IPS DF 4.7 (cell line): ENCODE results near the gene TTLL5.
A peak's percentile ranks its signal among the peaks of the same experiment; 100 is the strongest.

ENCODE experiments used
- DNase-seq: peaks from one replicate; pipeline ENCODE4 v3.0.0-alpha.2; 2013; ENCODE audit warnings: low spot score; ENCODE audit errors: extremely low read depth

Gene TTLL5

DNA sequence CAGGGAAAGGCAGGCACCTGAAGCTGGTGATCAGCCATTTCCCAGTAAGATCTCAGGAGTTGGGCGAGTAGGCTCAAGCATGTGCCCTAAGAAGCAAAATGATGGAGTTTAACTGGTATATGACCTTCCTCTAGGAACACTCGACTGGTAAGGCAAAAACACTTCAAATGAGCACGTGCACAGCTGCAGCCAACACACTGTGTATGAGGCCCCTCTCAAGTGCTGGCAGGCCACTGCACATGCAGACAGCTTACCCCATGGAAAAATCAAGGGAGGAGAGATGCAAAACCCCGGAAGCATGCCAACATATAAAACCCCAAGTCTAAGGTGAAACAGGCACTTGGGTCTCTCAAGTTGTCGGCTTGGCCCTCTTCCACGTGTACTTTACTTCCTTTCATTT, 39.2 kb downstream of the TTLL5 start:
- no peak for DNase-seq

DNA sequence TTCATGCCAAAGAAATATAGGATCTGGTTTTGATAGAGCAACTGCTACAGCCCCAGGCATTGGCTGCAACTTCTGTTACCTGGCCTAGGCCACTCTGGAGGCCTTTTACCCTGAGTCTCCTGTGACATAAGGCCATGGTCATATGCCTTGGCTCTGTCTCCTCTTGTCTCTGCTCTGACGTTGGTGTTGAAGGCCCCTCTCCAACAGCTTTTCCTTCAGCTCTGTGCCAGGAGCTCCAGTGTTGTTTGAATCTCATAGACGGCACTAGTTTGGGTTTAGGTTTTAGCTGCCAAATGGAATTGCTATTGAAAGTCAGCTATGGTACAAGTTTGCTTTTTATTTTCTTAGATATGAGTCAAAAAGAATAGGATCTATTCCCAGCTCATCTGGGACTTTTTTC, 41.1 kb downstream of the TTLL5 start:
- DNase-seq: no peak

DNA sequence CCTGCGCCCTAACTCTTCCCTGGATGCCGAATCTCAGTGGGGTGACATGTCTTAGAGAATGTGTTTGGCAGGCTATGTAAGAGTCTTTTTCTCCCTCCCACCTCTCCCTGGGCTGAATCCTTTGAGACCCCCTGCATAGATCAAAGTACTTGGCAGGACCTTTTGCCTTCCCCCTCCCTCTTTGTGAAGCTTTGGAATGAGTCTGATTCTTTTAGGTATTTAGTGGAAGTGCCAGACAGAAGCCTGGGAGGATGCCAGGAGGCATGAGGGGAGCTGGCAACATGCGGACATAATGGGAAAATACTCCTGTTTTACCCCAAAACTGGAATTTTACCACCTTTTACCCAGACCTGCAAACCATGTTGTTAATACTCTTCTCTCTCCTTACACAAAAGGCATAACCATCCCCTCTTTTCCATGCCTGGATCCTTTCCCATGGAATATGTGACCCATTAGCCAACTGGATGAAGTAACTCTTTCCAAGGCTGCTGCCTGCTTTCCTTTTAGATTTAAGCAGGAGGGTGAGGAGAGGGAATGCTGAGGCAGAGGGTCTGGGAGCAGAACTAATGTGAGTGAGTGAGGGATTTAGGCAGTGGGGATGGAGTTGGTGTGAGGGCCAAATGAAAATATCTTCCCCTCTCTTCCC, 41.7 kb downstream of the TTLL5 start:
- no peak for DNase-seq

DNA sequence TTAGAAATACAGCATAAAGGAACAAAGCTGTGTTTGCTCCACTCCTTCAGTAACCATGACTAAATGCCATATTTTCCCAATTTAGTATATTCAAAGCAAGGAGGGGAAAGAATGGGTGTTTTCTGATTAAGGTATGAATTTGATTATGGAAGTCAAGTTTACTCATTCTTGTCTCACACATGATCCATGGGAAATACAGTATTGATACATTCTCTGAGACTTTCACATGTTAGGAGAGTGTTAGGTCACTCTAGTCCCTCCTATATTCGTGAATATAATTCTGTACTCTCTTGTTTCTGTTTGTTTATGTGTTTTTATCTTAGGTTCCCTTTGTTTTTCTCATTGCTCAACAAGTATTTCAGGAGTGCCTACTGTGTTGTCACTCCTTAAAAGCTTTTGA, 42.4 kb downstream of the TTLL5 start:
- DNase-seq: no peak

DNA sequence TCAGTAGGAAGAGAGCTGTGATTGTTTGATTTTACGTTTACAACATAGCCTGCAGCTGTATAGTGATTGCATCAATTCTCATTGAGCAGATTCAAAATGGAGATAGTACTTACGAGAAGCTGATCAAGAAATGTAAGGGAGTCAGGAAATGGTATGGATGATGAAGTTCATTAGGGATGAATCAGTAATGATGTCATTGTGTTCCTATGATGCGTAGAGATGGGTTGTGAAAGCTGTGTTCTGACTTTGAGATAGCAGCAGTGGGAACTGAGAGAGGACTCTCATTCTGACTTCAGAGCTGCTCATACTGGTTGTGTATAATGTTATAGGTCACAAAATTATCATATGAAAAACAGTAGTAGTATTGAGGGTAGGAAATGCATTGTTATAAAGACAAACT, 44.0 kb downstream of the TTLL5 start:
- no peak for DNase-seq

DNA sequence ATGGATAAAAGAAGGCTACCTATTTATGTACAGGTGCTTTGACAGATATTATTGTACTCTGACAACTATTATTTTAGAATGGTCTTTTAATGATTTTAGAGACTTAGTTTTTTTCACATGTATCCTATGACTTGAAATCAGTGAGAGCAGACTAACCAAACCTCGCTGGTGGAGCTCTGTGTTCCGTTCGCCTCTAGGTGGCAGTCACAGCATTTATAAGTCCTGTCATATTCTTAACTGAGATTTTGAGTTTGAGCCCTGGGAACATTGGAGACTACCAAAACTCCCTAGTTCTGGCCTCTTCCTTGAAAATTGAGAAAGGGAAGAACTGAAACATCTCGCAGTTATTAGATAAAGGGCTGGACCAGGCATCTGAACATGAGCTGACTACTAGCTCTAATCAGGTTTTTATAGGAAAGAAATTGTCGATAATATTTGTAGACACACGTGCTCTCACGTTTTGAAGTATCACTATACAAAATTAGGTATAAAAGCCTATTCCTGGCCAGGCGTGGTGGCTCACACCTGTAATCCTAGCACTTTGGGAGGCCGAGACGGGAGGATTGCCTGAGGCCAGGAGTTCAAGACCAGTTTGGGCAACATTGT, 48.3 kb downstream of the TTLL5 start:
- DNase-seq: peak; percentile 38

DNA sequence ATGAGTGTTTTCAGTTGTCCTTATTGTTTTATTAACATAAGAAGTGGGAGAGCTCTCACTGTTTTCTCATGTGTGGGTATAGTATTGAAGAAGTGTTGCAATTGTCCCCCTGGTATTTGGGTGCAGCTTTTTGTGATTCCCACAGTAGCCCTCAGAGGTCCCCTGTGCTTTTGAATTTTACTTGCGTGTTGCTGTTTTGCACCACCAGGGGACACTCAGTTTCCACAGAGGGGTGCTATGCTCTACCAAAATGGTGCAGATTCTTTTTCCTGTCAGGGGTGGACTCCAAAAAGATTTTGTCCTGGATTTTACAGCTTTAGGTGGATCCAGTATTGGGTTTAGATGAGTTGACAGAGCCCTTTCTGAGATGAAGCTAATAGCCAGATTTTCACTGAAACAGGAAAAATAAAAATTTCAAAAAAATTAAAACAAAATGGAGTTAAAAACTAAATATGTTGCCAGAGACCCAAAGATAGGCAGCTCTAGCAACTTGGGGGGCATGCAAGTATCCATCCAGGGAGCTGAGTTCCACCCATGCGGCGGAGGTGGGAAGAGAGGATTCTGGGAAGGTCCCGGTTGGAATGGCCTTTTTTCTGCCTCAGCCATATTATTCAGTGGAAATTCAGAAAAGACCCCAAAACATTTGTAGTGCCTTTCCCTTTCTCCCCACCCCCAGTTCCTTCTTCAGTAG, 50.2 kb downstream of the TTLL5 start:
- DNase-seq: peak; percentile 19

DNA sequence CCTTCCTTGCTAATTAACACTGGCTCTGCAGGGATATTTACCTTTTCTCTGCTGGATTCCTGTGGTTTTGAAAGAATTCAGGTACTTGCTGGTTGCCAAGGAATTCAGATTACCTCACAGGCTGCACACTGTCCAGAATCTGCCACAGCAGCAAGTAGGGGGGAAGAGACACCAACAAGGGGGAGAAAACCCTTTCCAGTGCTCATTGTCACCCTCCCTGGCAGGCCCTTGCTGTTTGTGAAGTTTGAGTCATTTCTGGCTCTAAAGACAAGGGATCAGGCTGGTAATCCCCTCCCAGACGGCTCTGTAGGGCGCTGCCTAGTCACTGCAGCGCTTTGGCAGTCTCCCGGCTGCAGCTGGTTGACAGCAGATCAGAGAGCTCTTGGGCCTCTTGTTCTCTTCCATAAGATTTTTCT, 50.8 kb downstream of the TTLL5 start:
- DNase-seq: no peak

DNA sequence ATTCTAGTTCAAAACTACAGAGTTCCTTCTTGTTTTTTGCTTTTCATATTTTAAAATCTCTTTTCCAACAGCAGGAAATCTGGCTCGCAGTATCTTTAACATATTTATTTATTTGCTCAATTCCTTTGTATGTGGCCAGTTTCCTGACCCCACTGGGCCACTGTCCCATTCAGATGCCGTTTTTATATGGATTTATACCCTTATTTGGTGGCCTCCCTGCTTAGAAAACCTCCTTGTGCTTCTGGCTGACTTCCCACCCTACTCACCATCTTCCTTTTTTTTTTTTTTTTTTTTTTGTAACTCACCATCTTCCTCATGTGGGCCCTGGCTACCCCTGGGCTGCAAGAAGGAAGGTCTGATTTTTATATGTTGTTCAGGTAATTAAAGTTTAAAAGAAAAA, 53.9 kb downstream of the TTLL5 start:
- no peak for DNase-seq

DNA sequence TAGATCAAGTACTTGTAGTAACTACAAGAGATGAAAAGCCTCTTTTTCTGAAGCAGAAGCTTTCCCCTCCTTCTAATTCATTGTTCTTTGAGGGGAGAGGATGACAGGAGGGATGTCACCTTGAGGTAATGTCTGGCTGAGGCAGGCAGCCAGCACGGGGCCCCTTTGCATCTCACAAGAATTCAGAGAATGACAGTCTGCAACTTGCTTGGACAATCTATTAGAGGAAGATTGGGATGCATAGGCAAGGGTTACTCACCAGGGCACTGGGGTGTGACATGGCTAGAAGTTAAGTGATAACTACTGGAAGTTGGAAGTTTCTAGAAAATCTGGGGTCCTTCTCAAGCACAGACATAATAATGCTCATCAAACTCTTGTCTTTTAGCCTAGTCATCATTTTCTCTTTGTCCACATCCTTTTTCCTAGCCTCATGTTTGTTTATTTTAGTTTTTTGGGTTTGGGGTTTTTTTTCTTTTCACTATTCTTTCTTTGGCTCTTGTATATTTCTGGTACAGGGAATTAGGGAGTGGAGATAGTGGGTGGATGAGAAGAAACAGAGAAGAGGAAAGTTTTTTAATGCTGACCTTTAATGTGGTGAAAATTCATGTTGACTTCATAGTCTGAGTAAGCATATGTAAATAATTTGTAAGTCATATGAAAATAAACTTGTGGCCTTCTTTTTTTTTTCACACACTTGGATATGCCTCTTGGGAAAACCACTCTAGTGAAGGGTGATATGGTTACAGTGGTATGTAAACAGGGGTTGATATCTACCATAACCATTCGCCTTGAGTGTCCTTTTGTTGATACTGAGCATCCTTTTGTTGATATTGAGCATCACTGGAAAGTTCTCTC, 55.1 kb downstream of the TTLL5 start:
- no peak for DNase-seq

DNA sequence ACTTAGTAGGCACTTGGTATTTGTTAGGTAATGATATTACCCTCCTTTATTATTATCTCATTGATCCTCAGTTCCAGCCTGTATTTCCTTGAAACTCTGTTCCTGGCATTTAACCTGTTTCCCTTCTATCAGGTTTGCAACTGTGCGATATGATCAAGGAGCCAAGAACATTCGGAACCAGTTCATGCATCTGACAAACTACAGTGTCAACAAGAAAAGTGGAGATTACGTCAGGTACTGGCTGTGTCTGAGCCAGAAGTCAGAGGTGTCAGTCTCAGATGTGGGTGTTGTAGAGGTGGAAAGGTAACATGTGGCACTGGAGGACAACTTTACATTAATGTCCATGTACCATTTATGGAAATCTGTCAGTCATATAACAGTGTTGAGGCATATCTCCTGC, 56.7 kb downstream of the TTLL5 start:
- DNase-seq: no peak

DNA sequence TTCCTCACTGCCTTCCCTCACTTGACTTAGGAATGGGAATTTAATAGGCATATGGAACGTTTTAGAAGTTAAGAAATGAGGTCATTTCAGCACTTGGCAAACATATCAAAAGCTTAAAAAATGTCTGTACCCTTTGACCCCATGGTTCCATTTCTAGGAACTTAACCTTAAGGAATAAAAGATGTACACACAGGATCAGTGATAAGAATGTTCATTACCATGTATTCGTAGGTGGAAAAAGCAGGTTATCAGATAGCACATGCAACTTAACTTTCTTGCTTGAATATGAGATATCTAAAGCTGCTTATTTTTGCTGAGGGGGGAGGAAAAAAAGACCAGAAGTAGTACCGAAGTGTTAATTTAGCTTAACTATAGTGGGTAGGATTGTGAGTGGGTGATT, 57.2 kb downstream of the TTLL5 start:
- no peak for DNase-seq

DNA sequence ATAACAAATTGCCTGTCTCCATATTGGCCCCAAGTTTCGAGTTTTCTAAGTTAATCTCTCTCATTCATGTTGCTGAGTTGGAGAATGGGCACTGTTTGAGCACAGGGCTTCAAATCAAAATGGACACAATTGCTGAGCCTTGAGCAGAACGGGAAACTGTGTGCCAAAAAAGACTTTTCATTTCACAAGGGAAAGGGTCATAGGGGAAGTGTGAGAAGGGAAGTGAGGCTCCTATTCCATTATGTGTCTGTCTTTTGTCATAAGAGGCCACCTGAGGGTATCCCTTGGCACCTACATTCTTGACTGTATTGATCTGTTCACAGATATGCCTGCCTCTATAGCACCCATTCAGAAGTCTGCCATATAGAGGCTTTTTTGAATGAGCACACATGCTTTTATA, 59.1 kb downstream of the TTLL5 start:
- no peak for DNase-seq

DNA sequence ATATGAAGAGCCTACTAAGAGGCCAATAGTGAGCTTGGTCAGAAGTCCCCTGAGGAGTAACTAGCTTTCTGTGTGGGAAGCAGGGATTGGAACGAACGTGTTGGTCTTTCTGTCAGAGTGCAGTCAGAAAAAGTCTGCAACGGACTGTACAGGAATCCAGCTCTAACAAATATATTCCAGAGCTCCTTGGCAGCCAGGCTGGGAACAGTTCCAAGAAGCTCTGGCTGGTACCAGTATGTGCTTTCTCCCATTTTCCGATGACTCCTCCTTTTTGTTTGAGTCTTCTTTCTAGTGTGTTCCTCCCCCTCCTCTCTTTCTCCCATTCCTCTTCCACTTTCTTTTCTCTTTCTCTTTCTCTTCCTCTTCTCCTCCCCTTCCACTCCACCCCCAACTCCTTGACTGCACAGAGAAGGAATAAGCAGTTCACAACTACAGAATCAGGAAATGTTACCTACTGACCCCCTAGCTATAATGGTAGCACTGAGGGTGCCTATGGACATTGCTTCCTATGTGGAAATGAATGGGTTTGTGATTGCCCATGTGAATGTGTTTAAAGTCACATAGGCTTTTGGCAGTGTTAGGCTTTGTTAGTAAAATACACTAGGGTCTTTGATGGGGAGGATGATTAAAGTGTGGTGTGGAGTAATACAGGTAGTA, 59.9 kb downstream of the TTLL5 start:
- DNase-seq: no peak

DNA sequence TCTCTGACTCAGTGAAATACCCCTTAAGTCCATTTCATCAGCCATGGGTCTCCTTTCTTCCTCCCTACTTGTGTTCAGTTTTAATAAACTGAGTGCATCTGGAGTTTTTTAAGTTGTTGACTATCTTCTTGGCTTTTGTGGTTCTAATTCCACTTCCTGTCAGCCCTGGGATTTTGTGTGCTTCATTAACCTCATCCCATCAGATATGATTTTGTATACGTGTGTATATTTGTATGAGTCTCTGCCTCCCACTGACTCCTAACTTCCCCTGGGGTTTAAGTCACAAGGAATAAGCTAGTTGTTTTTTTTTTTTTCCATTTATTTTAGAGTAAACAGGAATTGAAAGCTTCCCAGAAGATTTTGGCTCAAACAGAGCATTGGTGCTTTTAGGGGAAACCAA, 62.7 kb downstream of the TTLL5 start:
- DNase-seq: no peak

DNA sequence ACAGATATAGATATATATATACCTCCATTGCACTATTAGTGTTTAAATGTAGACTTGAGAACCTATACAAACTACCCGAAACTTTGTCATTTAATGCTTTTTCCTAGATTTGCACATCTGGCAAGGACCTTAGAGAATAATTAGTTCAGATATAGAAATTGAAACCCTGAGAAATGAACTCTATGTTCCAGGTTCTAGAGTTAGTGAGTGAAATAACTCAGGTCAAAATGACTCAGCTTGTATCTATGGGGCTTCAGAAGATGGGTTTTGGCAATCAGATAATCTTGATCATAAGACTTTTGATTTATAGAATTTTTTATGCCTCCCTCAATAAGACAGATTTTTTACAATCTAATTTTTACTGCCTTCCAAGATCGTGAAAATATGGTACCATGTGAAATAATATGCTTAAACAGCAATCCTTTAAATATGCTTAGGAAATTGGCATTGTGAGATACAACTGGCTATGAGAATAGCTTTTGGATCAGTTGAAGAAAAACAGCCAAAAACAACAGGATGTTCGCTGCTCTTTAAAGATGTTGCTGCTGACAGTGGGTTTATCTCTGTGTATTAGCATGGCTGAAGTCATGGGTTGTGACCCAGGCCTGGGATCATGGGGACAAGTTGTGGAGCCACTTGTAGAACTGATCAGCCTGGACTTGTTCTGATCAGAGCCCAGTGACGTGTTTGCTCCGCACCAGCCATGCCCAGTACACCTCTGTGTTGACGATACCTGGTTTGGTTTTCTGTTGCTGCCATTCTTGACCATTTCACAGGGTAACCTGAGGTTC, 63.6 kb downstream of the TTLL5 start:
- no peak for DNase-seq

DNA sequence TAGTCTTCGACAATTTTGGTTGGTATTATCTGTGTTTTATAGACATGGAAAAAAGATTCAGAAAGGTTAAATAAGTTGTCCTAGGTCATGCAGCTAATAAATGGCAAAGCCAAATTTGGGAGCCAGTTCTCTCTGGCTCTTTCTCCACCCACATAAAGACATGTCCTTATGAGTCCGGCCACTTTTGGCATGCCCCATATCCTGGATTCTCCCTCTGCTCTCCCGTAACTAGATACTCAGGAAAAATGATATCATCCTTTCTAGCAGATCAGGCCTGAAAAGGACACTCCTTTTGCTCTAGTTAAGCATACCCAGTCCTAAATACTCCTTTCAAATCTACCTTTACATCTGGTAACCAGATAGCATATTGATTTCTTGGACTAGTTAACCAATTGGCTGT, 64.4 kb downstream of the TTLL5 start:
- no peak for DNase-seq

DNA sequence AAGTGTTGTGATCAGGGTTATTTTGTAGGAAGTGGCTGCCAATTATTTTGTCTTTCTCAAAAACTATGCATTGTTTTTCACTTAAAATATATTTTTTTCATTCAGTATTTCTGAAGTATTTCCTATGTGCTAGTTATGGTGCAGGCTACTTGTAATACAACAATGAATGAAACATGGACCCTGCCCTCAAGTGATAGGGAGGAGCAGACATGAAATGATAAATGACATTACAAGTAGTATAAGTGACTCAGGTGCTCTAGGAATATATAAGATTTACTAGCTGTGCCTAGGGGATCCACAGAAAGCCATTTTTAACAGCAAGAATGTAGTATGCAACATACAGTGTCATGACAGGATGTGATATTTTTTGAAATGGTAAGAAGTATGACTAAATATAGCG, 65.3 kb downstream of the TTLL5 start:
- no peak for DNase-seq

DNA sequence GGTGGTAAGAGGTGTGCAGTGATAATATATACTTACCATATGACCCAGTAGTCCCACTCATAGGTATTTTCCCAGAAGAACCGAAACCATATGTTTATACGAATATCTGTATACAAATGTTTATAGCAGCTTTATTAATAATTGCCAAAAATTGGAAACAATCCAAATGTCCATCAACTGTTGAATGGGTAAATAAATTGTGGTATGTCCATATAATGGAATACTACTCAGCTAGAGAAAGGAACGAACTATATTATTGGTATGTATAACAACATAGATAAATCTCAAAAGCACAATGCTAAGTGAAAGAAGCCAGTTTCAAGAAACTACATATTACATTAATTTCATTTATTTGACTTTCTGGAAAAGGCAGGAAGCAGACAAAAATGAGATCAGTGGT, 66.1 kb downstream of the TTLL5 start:
- DNase-seq: no peak

DNA sequence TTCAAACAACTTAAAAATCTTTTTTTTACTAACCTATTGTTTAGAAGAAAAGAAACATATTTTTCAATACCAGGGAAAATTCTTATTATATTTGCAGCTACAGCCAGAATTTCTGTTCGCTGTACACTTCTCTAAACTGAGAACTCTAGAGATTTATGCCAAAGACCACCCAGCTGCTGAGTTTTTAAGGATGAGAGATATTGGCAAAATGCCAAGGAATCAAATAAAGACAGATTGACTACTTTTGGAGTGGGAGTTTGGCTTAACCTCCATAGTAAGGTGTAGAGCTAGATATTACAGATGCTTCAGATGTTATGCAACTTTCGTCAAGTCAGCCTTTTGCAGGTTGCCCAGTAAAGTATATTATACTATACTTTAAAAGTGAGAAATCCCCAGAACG, 71.8 kb downstream of the TTLL5 start:
- no peak for DNase-seq

DNA sequence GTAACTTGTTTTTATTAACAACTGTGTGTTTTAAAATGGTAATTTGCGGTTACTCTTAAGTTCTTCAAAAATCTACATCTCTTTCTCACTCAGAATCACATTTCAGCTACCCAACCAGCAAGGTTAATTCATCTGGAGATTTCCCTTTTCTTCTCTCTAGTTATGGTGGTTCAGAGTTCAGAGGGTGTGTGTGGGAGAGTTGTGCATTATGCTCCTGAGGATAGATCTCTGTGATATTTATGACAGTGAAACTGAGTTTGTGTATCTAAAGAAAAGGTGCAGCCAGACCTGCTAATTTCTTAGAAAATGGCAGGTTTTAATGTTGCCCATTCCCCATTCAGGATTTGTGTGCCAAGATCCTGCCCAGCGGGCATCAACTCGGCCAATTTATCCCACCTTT, 73.8 kb downstream of the TTLL5 start:
- DNase-seq: no peak
